GM23338 (cell line): Measurements from ENCODE around the gene OR7G1. TPM values are rescaled to one million over a fixed set of nuclear protein-coding genes. Genes with fewer than 3 reads are reported as not detected.

ENCODE experiments used
- ATAC-seq: fragments of 200-7000 bp; cut with Tn5 transposase; 3 replicates; pipeline ENCODE4 v1.9.1; 2020
- DNase-seq: peaks from one replicate; pipeline ENCODE4 v3.0.0-alpha.2; 2015; ENCODE audit warnings: low spot score
- H2AFZ ChIP-seq: fragments of 200-600 bp; sonication (generic); 2 replicates; pipeline ENCODE4 v1.8.0; 2016; ENCODE audit warnings: antibody characterized with exemption, mild to moderate bottlenecking, moderate library complexity
- H3F3A ChIP-seq: fragments of 200-600 bp; sonication (generic); replicated peaks from 2 replicates; pipeline ENCODE4 v1.8.0; 2017; ENCODE audit warnings: antibody characterized with exemption, mixed run types, low read depth
- H3K27ac ChIP-seq: fragments of 200-600 bp; sonication (generic); 2 replicates; pipeline ENCODE4 v1.6.1; 2016; ENCODE audit warnings: low read depth
- H3K27me3 ChIP-seq: fragments of 200-600 bp; sonication (generic); 2 replicates; pipeline ENCODE4 v1.8.0; 2016; ENCODE audit warnings: mild to moderate bottlenecking, mixed run types, moderate library complexity; ENCODE audit not compliant: insufficient read depth
- H3K36me3 ChIP-seq: fragments of 200-600 bp; sonication (generic); 2 replicates; pipeline ENCODE4 v1.8.0; 2016; ENCODE audit warnings: mild to moderate bottlenecking; ENCODE audit not compliant: insufficient read depth
- H3K4me1 ChIP-seq: fragments of 200-600 bp; sonication (generic); 2 replicates; pipeline ENCODE4 v1.8.0; 2016; ENCODE audit warnings: mild to moderate bottlenecking, moderate library complexity; ENCODE audit not compliant: insufficient read depth
- H3K4me2 ChIP-seq: fragments of 200-600 bp; sonication (generic); 2 replicates; pipeline ENCODE4 v1.7.1; 2017; ENCODE audit warnings: mixed run types
- H3K4me3 ChIP-seq: fragments of 200-600 bp; sonication (generic); 2 replicates; pipeline ENCODE4 v1.6.1; 2016; ENCODE audit warnings: mixed run types
- H3K79me2 ChIP-seq: fragments of 200-600 bp; sonication (generic); replicated peaks from 2 replicates; pipeline ENCODE4 v1.8.0; 2017; ENCODE audit warnings: mild to moderate bottlenecking; ENCODE audit not compliant: insufficient read depth
- H3K9me2 ChIP-seq: fragments of 200-600 bp; sonication (generic); 2 replicates; pipeline ENCODE4 v1.8.0; 2017; ENCODE audit not compliant: insufficient read depth
- H4K20me1 ChIP-seq: fragments of 200-600 bp; sonication (generic); replicated peaks from 2 replicates; pipeline ENCODE4 v1.8.0; 2017; ENCODE audit warnings: mild to moderate bottlenecking; ENCODE audit not compliant: insufficient read depth
- H3K27ac Mint-ChIP-seq: 2 replicates; pipeline ENCODE4 v1.8.0; 2020; ENCODE audit warnings: inconsistent platforms, mild to moderate bottlenecking, moderate library complexity, mixed read lengths
- H3K27me3 Mint-ChIP-seq: 3 replicates; pipeline ENCODE4 v1.8.0; 2022; ENCODE audit warnings: low read depth, mild to moderate bottlenecking, moderate library complexity, mixed read lengths, inconsistent platforms; ENCODE audit not compliant: insufficient read depth, poor library complexity
- H3K36me3 Mint-ChIP-seq: 3 replicates; pipeline ENCODE4 v1.8.0; 2021; ENCODE audit warnings: low read depth, mild to moderate bottlenecking, inconsistent platforms, moderate library complexity, mixed read lengths
- H3K4me1 Mint-ChIP-seq: 3 replicates; pipeline ENCODE4 v1.8.0; 2020; ENCODE audit warnings: mild to moderate bottlenecking, inconsistent platforms, mixed read lengths
- H3K4me3 Mint-ChIP-seq: 3 replicates; pipeline ENCODE4 v1.8.0; 2021; ENCODE audit warnings: moderate library complexity, mild to moderate bottlenecking, inconsistent platforms, mixed read lengths
- H3K9me3 Mint-ChIP-seq: 3 replicates; pipeline ENCODE4 v1.8.0; 2020; ENCODE audit warnings: moderate library complexity, mild to moderate bottlenecking, inconsistent platforms, mixed read lengths
- EZH2 ChIP-seq: fragments of 200-600 bp; sonication (generic); IDR thresholded peaks from one replicate; pipeline ENCODE4 v1.8.0; 2017; ENCODE audit warnings: antibody characterized with exemption, mild to moderate bottlenecking, low read depth; ENCODE audit not compliant: unreplicated experiment
- EZH2phosphoT487 ChIP-seq: fragments of 200-600 bp; sonication (generic); IDR thresholded peaks from one replicate; pipeline ENCODE4 v1.8.1; 2018; ENCODE audit warnings: antibody characterized with exemption; ENCODE audit not compliant: unreplicated experiment
- JUNB ChIP-seq: IDR thresholded peaks from one replicate; pipeline ENCODE4 v1.6.1; 2016; ENCODE audit warnings: antibody characterized with exemption; ENCODE audit not compliant: unreplicated experiment
- NANOG ChIP-seq: IDR thresholded peaks from 2 replicates; pipeline ENCODE4 v1.6.1; 2016; ENCODE audit warnings: antibody characterized with exemption, borderline replicate concordance
- POLR2AphosphoS5 ChIP-seq: IDR thresholded peaks from 2 replicates; pipeline ENCODE4 v1.6.1; 2016; ENCODE audit warnings: antibody characterized with exemption, low read depth
- STAT1 ChIP-seq: IDR thresholded peaks from one replicate; pipeline ENCODE4 v1.6.1; 2016; ENCODE audit warnings: antibody characterized with exemption; ENCODE audit not compliant: unreplicated experiment
- ZNF331 ChIP-seq: fragments of 250-450 bp; sonication (Bioruptor Pico); IDR thresholded peaks from 2 replicates; pipeline ENCODE4 v1.5.0; 2020; ENCODE audit warnings: low read depth, mild to moderate bottlenecking, moderate library complexity
- polyA plus RNA-seq: library from polyadenylated mRNA; unstranded; fragments of >200 nt; fragmentation: Nextera tagmentation; extraction: Ambion mirVana; gene quantifications from 2 replicates; pipeline ENCODE4 v1.2.1, GENCODE V29; 2016
- total RNA-seq: library from RNA; depleted of rRNA; stranded (reverse); fragments of >200 nt; shearing (Covaris generic); gene quantifications from 2 replicates; pipeline ENCODE4 v1.2.3, GENCODE V29; 2014
- TF ChIP-seq, protein P1 (sequence below): fragments of 250-450 bp; sonication (Bioruptor Pico); IDR thresholded peaks from 2 replicates; pipeline ENCODE4 v1.5.0; 2020; ENCODE audit warnings: mild to moderate bottlenecking, moderate library complexity

Gene OR7G1
- total and polyA plus RNA-seq, 2 experiments from 2014 or later, result not detected

DNA sequence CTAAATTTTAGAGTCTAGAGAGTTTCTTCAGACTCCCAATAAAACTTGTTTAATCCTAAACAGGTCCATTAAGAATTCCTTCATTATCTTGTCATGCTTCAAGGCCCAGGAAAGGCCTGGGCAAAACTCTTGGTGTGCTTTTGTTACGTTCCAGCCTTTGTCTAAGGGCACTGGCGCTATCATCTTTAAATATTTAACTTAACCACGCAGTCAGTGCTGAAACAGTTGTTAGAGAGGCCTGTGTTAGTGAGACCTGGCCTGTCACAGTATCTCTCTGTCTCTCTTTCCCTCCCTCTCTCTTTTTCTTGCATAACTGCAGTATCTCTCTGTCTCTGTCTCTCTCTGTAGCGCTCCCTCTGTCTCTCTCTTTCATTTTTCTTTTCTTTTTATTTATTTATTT, 36.9 kb downstream of the OR7G1 start:
- no peak for ATAC-seq
- H3K79me2 ChIP-seq, result no peaks in the 10 kb centered on the region
- H3K36me3 ChIP-seq, result no peaks in the 10 kb centered on the region
- H3K27ac Mint-ChIP-seq, result no peak overlapping the region
- no peaks in the 10 kb centered on the region for H3K4me1 Mint-ChIP-seq
- H3K9me3 Mint-ChIP-seq, result peaks cover 92% of the 10 kb centered on the region
- no peaks in the 10 kb centered on the region for H3K27me3 ChIP-seq
- H3K4me1 ChIP-seq, result peaks cover 16% of the 10 kb centered on the region
- no peaks in the 10 kb centered on the region for H4K20me1 ChIP-seq
- H3K4me3 Mint-ChIP-seq, result no peak overlapping the region
- TF ChIP-seq JUNB (no peak), NANOG (no peak), EZH2 (no peak), STAT1 (no peak), EZH2phosphoT487 (no peak), POLR2AphosphoS5 (no peak), ZNF331 (CRISPR knock-in tag) (no peak)
- TF ChIP-seq, protein P1, sequence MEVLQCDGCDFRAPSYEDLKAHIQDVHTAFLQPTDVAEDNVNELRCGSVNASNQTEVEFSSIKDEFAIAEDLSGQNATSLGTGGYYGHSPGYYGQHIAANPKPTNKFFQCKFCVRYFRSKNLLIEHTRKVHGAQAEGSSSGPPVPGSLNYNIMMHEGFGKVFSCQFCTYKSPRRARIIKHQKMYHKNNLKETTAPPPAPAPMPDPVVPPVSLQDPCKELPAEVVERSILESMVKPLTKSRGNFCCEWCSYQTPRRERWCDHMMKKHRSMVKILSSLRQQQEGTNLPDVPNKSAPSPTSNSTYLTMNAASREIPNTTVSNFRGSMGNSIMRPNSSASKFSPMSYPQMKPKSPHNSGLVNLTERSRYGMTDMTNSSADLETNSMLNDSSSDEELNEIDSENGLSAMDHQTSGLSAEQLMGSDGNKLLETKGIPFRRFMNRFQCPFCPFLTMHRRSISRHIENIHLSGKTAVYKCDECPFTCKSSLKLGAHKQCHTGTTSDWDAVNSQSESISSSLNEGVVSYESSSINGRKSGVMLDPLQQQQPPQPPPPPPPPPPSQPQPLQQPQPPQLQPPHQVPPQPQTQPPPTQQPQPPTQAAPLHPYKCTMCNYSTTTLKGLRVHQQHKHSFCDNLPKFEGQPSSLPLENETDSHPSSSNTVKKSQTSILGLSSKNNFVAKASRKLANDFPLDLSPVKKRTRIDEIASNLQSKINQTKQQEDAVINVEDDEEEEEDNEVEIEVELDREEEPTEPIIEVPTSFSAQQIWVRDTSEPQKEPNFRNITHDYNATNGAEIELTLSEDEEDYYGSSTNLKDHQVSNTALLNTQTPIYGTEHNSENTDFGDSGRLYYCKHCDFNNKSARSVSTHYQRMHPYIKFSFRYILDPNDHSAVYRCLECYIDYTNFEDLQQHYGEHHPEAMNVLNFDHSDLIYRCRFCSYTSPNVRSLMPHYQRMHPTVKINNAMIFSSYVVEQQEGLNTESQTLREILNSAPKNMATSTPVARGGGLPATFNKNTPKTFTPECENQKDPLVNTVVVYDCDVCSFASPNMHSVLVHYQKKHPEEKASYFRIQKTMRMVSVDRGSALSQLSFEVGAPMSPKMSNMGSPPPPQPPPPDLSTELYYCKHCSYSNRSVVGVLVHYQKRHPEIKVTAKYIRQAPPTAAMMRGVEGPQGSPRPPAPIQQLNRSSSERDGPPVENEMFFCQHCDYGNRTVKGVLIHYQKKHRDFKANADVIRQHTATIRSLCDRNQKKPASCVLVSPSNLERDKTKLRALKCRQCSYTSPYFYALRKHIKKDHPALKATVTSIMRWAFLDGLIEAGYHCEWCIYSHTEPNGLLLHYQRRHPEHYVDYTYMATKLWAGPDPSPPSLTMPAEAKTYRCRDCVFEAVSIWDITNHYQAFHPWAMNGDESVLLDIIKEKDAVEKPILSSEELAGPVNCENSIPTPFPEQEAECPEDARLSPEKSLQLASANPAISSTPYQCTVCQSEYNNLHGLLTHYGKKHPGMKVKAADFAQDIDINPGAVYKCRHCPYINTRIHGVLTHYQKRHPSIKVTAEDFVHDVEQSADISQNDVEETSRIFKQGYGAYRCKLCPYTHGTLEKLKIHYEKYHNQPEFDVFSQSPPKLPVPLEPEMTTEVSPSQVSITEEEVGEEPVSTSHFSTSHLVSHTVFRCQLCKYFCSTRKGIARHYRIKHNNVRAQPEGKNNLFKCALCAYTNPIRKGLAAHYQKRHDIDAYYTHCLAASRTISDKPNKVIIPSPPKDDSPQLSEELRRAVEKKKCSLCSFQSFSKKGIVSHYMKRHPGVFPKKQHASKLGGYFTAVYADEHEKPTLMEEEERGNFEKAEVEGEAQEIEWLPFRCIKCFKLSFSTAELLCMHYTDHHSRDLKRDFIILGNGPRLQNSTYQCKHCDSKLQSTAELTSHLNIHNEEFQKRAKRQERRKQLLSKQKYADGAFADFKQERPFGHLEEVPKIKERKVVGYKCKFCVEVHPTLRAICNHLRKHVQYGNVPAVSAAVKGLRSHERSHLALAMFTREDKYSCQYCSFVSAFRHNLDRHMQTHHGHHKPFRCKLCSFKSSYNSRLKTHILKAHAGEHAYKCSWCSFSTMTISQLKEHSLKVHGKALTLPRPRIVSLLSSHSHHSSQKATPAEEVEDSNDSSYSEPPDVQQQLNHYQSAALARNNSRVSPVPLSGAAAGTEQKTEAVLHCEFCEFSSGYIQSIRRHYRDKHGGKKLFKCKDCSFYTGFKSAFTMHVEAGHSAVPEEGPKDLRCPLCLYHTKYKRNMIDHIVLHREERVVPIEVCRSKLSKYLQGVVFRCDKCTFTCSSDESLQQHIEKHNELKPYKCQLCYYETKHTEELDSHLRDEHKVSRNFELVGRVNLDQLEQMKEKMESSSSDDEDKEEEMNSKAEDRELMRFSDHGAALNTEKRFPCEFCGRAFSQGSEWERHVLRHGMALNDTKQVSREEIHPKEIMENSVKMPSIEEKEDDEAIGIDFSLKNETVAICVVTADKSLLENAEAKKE (CRISPR knock-in tag), result no peak
- H3K4me3 ChIP-seq, result no peak overlapping the region
- no peaks in the 10 kb centered on the region for H3F3A ChIP-seq
- peaks cover 2% of the 10 kb centered on the region for H3K27me3 Mint-ChIP-seq
- no peak overlapping the region for H2AFZ ChIP-seq
- no peak overlapping the region for H3K27ac ChIP-seq
- H3K36me3 Mint-ChIP-seq, result peaks cover 46% of the 10 kb centered on the region
- no peak for DNase-seq
- H3K4me2 ChIP-seq, result no peak overlapping the region
- peaks cover 7% of the 10 kb centered on the region; the same call in 1 of the 2 replicates for H3K9me2 ChIP-seq
